Kidney epithelial cell (primary cell): Measurements from ENCODE around the gene FZD2. TPM values are rescaled to one million over a fixed set of nuclear protein-coding genes. Genes with fewer than 3 reads are reported as not detected.

Experiments used
- DNase-seq: peaks from one replicate; pipeline ENCODE4 v3.0.0-alpha.2; 2010; ENCODE audit warnings: low read depth
- H3K27me3 ChIP-seq: 2 replicates; pipeline ENCODE4 v1.6.0; 2011; ENCODE audit warnings: low read length; ENCODE audit not compliant: control insufficient read depth, insufficient read depth
- H3K36me3 ChIP-seq: 2 replicates; pipeline ENCODE4 v1.5.1; 2011; ENCODE audit warnings: low read length; ENCODE audit not compliant: control insufficient read depth, insufficient read depth
- H3K4me3 ChIP-seq: 2 replicates; pipeline ENCODE4 v1.5.1; 2011; ENCODE audit warnings: low read depth, mild to moderate bottlenecking, control low read depth, low read length
- total RNA-seq: library from RNA; depleted of rRNA; stranded (reverse); fragments of >200 nt; gene quantifications from 2 replicates; pipeline ENCODE4 v1.2.3, GENCODE V29; 2015
- TF ChIP-seq, protein P1 (sequence below): IDR thresholded peaks from 2 replicates; pipeline ENCODE4 v1.5.1; 2011; ENCODE audit warnings: mild to moderate bottlenecking, moderate library complexity, low read length, control low read depth, inconsistent platforms; ENCODE audit not compliant: insufficient read depth, poor library complexity, severe bottlenecking

The FZD2 gene
- total RNA-seq, 1 donor from 2014 or later, result 8.1 TPM

DNA sequence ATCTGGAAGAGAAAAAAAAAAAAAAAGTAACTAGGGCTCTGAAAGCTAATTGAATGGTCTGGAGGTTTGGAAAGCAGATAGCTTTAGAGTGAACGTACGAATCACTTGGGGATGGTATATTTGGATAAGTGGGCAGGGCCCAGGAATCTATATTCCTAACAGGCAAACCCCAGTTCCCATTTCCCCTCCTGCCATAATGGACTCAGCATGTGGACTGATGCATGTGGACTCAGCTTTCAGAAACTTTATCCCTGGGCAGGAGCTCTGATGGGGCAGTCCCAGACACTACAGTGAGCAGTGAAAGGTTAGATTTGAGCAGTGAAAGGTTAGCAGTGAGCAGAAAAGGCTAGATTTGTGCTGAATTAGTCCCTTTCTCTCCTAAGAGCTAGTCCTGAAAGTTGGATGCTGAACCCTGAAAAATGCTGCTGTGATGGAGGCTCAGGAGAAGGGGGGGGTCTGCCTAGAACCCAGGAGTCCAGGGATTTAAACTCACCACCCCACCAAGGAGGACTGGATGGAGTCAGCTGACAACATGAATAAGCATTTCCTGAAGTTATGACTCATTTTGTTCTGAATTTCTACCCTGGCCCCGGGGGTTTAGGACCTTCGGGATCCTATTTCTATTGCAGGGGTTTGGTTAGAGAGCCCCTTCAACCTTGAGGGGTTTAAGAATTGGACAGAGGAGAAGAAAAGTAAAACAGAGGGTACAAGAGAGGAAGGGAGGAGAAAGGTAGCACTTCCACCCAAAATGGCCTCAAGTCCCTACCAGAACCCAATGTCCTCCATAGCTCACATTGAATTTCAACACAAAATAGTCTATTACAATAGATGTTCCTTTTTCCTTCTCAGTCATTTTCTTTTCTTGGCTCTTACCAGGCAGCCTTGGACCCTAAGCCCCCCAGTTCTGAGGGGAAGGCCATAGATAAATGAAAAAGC, 10.3 kb upstream of the FZD2 start:
- no peak for DNase-seq
- Histone ChIP-seq H3K4me3 (no peak overlapping the region), H3K27me3 (no peaks in the 10 kb centered on the region), H3K36me3 (no peaks in the 10 kb centered on the region)
- TF ChIP-seq, protein P1, sequence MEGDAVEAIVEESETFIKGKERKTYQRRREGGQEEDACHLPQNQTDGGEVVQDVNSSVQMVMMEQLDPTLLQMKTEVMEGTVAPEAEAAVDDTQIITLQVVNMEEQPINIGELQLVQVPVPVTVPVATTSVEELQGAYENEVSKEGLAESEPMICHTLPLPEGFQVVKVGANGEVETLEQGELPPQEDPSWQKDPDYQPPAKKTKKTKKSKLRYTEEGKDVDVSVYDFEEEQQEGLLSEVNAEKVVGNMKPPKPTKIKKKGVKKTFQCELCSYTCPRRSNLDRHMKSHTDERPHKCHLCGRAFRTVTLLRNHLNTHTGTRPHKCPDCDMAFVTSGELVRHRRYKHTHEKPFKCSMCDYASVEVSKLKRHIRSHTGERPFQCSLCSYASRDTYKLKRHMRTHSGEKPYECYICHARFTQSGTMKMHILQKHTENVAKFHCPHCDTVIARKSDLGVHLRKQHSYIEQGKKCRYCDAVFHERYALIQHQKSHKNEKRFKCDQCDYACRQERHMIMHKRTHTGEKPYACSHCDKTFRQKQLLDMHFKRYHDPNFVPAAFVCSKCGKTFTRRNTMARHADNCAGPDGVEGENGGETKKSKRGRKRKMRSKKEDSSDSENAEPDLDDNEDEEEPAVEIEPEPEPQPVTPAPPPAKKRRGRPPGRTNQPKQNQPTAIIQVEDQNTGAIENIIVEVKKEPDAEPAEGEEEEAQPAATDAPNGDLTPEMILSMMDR, result no peak

DNA sequence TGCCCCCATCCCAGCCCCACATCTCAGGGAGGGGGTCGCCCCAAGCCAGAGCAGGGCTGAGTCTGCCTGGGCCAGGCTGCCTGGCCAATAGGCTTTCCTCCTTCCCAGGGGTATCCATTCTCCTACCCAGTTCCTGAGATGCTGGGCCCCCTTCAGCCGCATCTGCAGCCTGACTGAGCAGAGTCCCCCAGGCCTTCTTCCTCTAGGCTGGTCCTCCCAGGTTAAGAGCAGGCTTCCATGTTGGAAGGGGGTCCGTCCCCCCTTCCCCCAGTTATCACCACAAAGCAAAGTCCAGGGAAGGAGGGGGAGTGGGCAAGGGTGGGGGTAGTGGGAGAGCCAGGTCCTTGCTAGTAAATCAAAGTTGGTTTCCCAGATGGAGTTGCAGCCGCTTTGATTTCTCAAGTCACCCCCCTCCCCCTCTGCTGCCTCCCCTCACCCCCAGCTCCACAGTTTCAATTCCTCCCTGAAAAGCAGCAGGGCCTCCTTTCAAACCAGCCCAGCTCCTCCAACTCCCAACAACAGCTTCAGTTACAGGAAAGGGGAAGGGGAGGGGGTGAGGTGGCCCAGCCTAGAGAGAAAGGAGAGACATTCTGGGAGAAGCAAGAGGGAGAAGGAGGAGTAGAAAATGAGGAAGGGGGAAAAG, 9.5 kb upstream of the FZD2 start:
- TF ChIP-seq, protein P1, result no peak
- no peaks in the 10 kb centered on the region for H3K27me3 ChIP-seq
- no peak overlapping the region for H3K4me3 ChIP-seq
- H3K36me3 ChIP-seq, result no peaks in the 10 kb centered on the region
- DNase-seq, result no peak

DNA sequence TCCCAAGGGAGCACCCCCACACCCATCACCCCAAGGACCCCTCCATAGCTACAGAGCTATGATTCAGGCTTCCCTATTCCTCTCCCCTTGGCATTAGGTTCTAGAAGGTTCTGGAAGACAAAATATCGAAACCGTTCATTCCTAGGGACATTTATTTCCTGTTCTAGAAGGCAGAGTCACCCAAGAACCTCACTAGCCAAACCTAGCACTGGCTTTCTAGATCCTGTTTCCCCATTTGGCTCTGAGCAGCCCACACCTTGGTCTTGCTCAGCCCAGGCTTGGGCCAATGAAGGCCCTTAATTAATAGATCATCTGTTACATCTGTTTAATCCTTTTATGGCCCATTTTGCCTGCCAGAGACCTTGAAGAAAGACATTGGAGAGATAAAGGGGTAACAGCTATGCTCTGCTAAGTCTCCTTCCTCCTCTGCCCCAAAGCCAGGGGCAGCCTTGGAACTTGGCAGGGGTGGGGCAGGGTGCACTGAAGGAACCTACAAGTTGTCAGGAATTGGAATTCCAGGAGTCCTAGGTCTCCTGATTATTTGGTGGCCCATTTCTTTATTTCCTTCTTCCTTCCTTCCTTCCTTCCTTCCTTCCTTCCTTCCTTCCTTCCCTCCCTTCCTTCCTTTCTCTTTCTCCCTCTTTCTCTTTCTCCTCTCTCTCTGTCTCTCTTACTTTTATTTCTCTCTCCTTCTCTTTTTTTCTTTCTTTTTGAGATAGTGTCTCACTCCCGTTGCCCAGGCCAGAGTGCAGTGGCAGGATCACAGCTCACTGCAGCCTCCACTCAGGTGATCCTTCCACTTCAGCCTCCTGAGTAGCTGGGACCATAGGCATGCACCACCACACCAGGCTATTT, 8.7 kb upstream of the FZD2 start:
- no peaks in the 10 kb centered on the region for H3K36me3 ChIP-seq
- DNase-seq, result no peak
- TF ChIP-seq, protein P1, result no peak
- H3K27me3 ChIP-seq, result no peaks in the 10 kb centered on the region
- no peak overlapping the region for H3K4me3 ChIP-seq

DNA sequence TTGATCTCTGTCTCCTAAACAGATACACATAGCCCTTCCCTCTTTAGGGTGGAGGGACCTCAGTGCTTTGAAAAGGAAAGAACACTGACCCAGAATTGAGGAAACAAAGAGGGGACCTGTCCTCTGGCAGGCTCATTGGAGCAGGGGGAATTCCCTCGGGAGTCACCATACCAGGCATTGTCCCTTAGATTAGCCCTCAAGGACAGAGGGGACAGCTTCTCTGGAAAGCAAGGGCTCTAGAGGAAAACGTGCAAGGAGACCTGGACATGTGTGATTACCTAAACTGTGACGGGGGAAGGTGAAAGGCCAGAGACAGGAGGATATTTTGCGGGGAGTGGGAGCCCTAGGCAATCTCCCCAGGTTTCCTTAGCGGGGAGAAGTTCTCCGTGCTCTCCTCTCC, 7.6 kb upstream of the FZD2 start:
- Histone ChIP-seq H3K4me3 (no peak overlapping the region), H3K27me3 (no peaks in the 10 kb centered on the region), H3K36me3 (no peaks in the 10 kb centered on the region)
- no peak for DNase-seq
- TF ChIP-seq, protein P1, result no peak

DNA sequence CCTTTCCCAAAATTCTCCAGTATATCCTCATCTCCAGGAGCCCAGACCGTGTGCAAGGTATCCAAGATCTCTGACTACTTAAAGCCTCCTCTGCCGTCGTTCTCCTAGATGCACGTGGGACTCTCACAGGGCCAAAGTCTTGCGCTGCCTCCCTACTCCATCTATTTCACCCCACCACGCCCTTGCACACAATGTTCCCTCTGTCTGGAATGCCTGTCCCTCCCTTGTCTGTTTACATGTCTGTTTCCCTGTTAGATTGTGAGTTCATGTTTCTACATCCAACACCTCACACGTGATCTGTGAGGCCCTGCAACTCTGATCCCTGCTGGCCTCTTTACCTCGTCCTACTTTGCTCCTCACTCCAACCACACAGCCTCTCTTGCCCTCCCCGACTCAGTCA, 4.9 kb upstream of the FZD2 start:
- DNase-seq, result no peak
- TF ChIP-seq, protein P1, result no peak
- Histone ChIP-seq H3K4me3 (no peak overlapping the region), H3K36me3 (no peaks in the 10 kb centered on the region), H3K27me3 (no peaks in the 10 kb centered on the region)
